DND-41 (cell line): ENCODE results near the gene NR2F1.

Experiments
- CTCF ChIP-seq: IDR thresholded peaks from 2 replicates; pipeline ENCODE4 v1.5.1; 2012; ENCODE audit warnings: borderline replicate concordance, low read length, moderate library complexity, mild to moderate bottlenecking; ENCODE audit not compliant: poor library complexity, severe bottlenecking; ENCODE audit errors: extremely low read depth
- EZH2 ChIP-seq: IDR thresholded peaks from 3 replicates; pipeline ENCODE4 v1.6.1; 2012; ENCODE audit warnings: borderline replicate concordance, low read depth, mild to moderate bottlenecking, moderate library complexity, low read length, inconsistent platforms; ENCODE audit not compliant: severe bottlenecking

- TF ChIP-seq CTCF (no peak), EZH2 (no peak)
Observed at GRCh38 chr5:93594591-93595419, 11.8 kb downstream of the NR2F1 start.
